Measurements from ENCODE around the gene TUT4. TPM values are rescaled to one million over a fixed set of nuclear protein-coding genes. Genes with fewer than 3 reads are reported as not detected.

The TUT4 gene
- total RNA-seq, 1 experiment from 2014 or later: 67.4 TPM

GRCh38 chr1:52436817-52437216 is 116.1 kb downstream of the TUT4 start:
- no peak overlapping the region for H3K4me3 ChIP-seq (ENCODE audit: low read depth in 2 of 2, low read length in 2 of 2)
- no peaks in the 10 kb centered on the region for H3K27me3 ChIP-seq (ENCODE audit: control insufficient read depth, insufficient read depth, low read length)
- no TSS peak for BruUV-seq (replicated peaks)
- no peaks in the 10 kb centered on the region for H3K4me1 ChIP-seq (ENCODE audit: control insufficient read depth, insufficient read depth, low read length)
- CTCF ChIA-PET: no interaction called here
- H3K9me3 ChIP-seq (ENCODE audit: control insufficient read depth, insufficient read depth, low read depth, low read length): no peaks in the 10 kb centered on the region
- DNase-seq (ENCODE audit: low read depth, low spot score) (no peak), ATAC-seq (no peak)
- POLR2A ChIA-PET: no interaction called here
- in situ Hi-C loops (cut with HindIII; ENCODE audit: low pct_unique_long_range_greater_than_20kb, low sequenced_read_pairs): no loop called here
- no peak overlapping the region for H3K27ac ChIP-seq (ENCODE audit: low read length)
- intact Hi-C loops (cut with micrococcal nuclease; ENCODE audit: unreplicated experiment): no loop called here
- TF ChIP-seq TCF7L2 (IDR thresholded peaks at IDR 0.05; ENCODE audit: low read depth, low read length) (no peak), SIN3A (IDR thresholded peaks at IDR 0.05; ENCODE audit: borderline replicate concordance, insufficient read depth, low read depth, low read length) (no peak), POLR2AphosphoS5 (IDR thresholded peaks at IDR 0.05; ENCODE audit: low read depth, low read length) (no peak), REST (IDR thresholded peaks at IDR 0.05; ENCODE audit: insufficient read depth in 1 of 2, low read depth in 2 of 2, low read length in 1 of 2) (no peak), CTCF (IDR thresholded peaks at IDR 0.05) (no peak)
- H3K36me3 ChIP-seq (ENCODE audit: control insufficient read depth, insufficient read depth, low read length): peaks cover 14% of the 10 kb centered on the region

GRCh38 chr1:52435650-52436049 is 117.2 kb downstream of the TUT4 start:
- Histone ChIP-seq H3K36me3 (ENCODE audit: control insufficient read depth, insufficient read depth, low read length) (peaks cover 19% of the 10 kb centered on the region), H3K4me3 (ENCODE audit: low read depth in 2 of 2, low read length in 2 of 2) (no peak overlapping the region), H3K27me3 (ENCODE audit: control insufficient read depth, insufficient read depth, low read length) (no peaks in the 10 kb centered on the region), H3K9me3 (ENCODE audit: control insufficient read depth, insufficient read depth, low read depth, low read length) (no peaks in the 10 kb centered on the region), H3K27ac (ENCODE audit: low read length) (no peak overlapping the region), H3K4me1 (ENCODE audit: control insufficient read depth, insufficient read depth, low read length) (no peaks in the 10 kb centered on the region)
- ChIA-PET CTCF (no interaction called here), POLR2A (no interaction called here)
- BruUV-seq (replicated peaks): no TSS peak
- no peak for TF ChIP-seq CTCF (IDR thresholded peaks at IDR 0.05)
- no peak for TF ChIP-seq REST (IDR thresholded peaks at IDR 0.05; ENCODE audit: insufficient read depth in 1 of 2, low read depth in 2 of 2, low read length in 1 of 2)
- TF ChIP-seq POLR2AphosphoS5 (IDR thresholded peaks at IDR 0.05; ENCODE audit: low read depth, low read length): no peak
- TF ChIP-seq TCF7L2 (IDR thresholded peaks at IDR 0.05; ENCODE audit: low read depth, low read length): no peak
- no peak for TF ChIP-seq SIN3A (IDR thresholded peaks at IDR 0.05; ENCODE audit: borderline replicate concordance, insufficient read depth, low read depth, low read length)
- in situ Hi-C loops (cut with HindIII; ENCODE audit: low pct_unique_long_range_greater_than_20kb, low sequenced_read_pairs): no loop called here
- intact Hi-C loops (cut with micrococcal nuclease; ENCODE audit: unreplicated experiment): no loop called here
- no peak for DNase-seq (ENCODE audit: low read depth, low spot score)
- ATAC-seq: no peak

All from Panc1 (cell line).